Cardiac muscle cell (in vitro differentiated cells and primary cell): Measurements from ENCODE around the gene NPAS3. TPM values are rescaled to one million over a fixed set of nuclear protein-coding genes. Genes with fewer than 3 reads are reported as not detected.

Experiments
- DNase-seq, 2 donors: peaks; one replicate each; pipeline versions ENCODE4 v3.0.0 to v3.0.0-alpha.2; 2010 to 2017; ENCODE audit warnings: low read depth in 1 of 2, low spot score in 1 of 2
- H3K27ac ChIP-seq: fragments of 200-600 bp; sonication (generic); 2 replicates; pipeline ENCODE4 v1.5.1; 2016
- H3K27me3 ChIP-seq: fragments of 200-600 bp; sonication (generic); 2 replicates; pipeline ENCODE4 v1.6.0; 2016; ENCODE audit warnings: control low read depth
- H3K36me3 ChIP-seq: fragments of 200-600 bp; sonication (generic); 2 replicates; pipeline ENCODE4 v1.5.1; 2016; ENCODE audit warnings: control low read depth
- H3K4me1 ChIP-seq: fragments of 200-600 bp; sonication (generic); 2 replicates; pipeline ENCODE4 v1.8.1; 2017; ENCODE audit warnings: low read depth, mild to moderate bottlenecking, mixed run types
- H3K4me3 ChIP-seq: fragments of 200-600 bp; sonication (generic); 2 replicates; pipeline ENCODE4 v1.5.1; 2016; ENCODE audit warnings: mild to moderate bottlenecking
- H3K9me3 ChIP-seq: fragments of 200-600 bp; sonication (generic); 2 replicates; pipeline ENCODE4 v1.5.1; 2017; ENCODE audit warnings: low read depth, mild to moderate bottlenecking, control low read depth
- CTCF ChIP-seq: IDR thresholded peaks from 2 replicates; pipeline ENCODE4 v1.5.1; 2012; ENCODE audit warnings: low read depth, mild to moderate bottlenecking, low read length
- polyA plus RNA-seq: library from polyadenylated mRNA; unstranded; fragments of >200 nt; fragmentation: Nextera tagmentation; extraction: Ambion mirVana; gene quantifications from 2 replicates; pipeline ENCODE4 v1.2.1, GENCODE V29; 2016
- total RNA-seq: library from RNA; depleted of rRNA; stranded (reverse); fragments of >200 nt; gene quantifications from 2 replicates; pipeline ENCODE4 v1.2.3, GENCODE V29; 2016

Gene NPAS3
- total and polyA plus RNA-seq, 2 experiments from 2014 or later, result 0.18 TPM

- Histone ChIP-seq H3K4me1 (no peaks in the 10 kb centered on the region), H3K9me3 (no peaks in the 10 kb centered on the region), H3K27ac (no peak overlapping the region), H3K4me3 (no peak overlapping the region), H3K27me3 (no peaks in the 10 kb centered on the region), H3K36me3 (no peaks in the 10 kb centered on the region)
- no peak for TF ChIP-seq CTCF
- no peak for DNase-seq
Measured at GRCh38 chr14:33606591-33606990, 667.9 kb downstream of the NPAS3 start.

GRCh38 chr14:33609582-33609981, 670.9 kb downstream of the NPAS3 start:
- no peaks in the 10 kb centered on the region for H3K36me3 ChIP-seq
- H3K4me1 ChIP-seq, result no peaks in the 10 kb centered on the region
- no peaks in the 10 kb centered on the region for H3K27me3 ChIP-seq
- TF ChIP-seq CTCF, result no peak
- H3K4me3 ChIP-seq, result no peak overlapping the region
- no peak for DNase-seq
- H3K27ac ChIP-seq, result no peak overlapping the region
- H3K9me3 ChIP-seq, result no peaks in the 10 kb centered on the region

GRCh38 chr14:33610121-33610520, 671.4 kb downstream of the NPAS3 start:
- H3K27me3 ChIP-seq, result no peaks in the 10 kb centered on the region
- no peaks in the 10 kb centered on the region for H3K9me3 ChIP-seq
- no peak for TF ChIP-seq CTCF
- no peaks in the 10 kb centered on the region for H3K36me3 ChIP-seq
- no peak overlapping the region for H3K27ac ChIP-seq
- no peak for DNase-seq
- no peaks in the 10 kb centered on the region for H3K4me1 ChIP-seq
- no peak overlapping the region for H3K4me3 ChIP-seq

GRCh38 chr14:33611405-33612196, 672.9 kb downstream of the NPAS3 start:
- H3K36me3 ChIP-seq, result no peaks in the 10 kb centered on the region
- no peak overlapping the region for H3K27ac ChIP-seq
- no peak for TF ChIP-seq CTCF
- H3K4me1 ChIP-seq, result no peaks in the 10 kb centered on the region
- peak in 1 of 2 donors; percentile 51 for DNase-seq
- H3K27me3 ChIP-seq, result no peaks in the 10 kb centered on the region
- no peak overlapping the region for H3K4me3 ChIP-seq
- H3K9me3 ChIP-seq, result no peaks in the 10 kb centered on the region

GRCh38 chr14:33612197-33612505, 673.5 kb downstream of the NPAS3 start:
- H3K4me3 ChIP-seq, result no peak overlapping the region
- no peak for DNase-seq
- no peaks in the 10 kb centered on the region for H3K9me3 ChIP-seq
- no peaks in the 10 kb centered on the region for H3K4me1 ChIP-seq
- no peak for TF ChIP-seq CTCF
- no peaks in the 10 kb centered on the region for H3K27me3 ChIP-seq
- no peak overlapping the region for H3K27ac ChIP-seq
- H3K36me3 ChIP-seq, result no peaks in the 10 kb centered on the region

GRCh38 chr14:33617154-33617553, 678.5 kb downstream of the NPAS3 start:
- no peak for TF ChIP-seq CTCF
- Histone ChIP-seq H3K4me3 (no peak overlapping the region), H3K27me3 (no peaks in the 10 kb centered on the region), H3K36me3 (no peaks in the 10 kb centered on the region), H3K4me1 (no peaks in the 10 kb centered on the region), H3K27ac (no peak overlapping the region), H3K9me3 (no peaks in the 10 kb centered on the region)
- peak in 1 of 2 donors; percentile 74 for DNase-seq
